Measurements from ENCODE around the gene CHRNB2. TPM values are rescaled to one million over a fixed set of nuclear protein-coding genes. Genes with fewer than 3 reads are reported as not detected.

CHRNB2 gene
- polyA plus RNA-seq, 1 donor (not counting 4 experiments of a cell fraction or from before 2014, with no cell fraction given) = 0.09 TPM

DNA sequence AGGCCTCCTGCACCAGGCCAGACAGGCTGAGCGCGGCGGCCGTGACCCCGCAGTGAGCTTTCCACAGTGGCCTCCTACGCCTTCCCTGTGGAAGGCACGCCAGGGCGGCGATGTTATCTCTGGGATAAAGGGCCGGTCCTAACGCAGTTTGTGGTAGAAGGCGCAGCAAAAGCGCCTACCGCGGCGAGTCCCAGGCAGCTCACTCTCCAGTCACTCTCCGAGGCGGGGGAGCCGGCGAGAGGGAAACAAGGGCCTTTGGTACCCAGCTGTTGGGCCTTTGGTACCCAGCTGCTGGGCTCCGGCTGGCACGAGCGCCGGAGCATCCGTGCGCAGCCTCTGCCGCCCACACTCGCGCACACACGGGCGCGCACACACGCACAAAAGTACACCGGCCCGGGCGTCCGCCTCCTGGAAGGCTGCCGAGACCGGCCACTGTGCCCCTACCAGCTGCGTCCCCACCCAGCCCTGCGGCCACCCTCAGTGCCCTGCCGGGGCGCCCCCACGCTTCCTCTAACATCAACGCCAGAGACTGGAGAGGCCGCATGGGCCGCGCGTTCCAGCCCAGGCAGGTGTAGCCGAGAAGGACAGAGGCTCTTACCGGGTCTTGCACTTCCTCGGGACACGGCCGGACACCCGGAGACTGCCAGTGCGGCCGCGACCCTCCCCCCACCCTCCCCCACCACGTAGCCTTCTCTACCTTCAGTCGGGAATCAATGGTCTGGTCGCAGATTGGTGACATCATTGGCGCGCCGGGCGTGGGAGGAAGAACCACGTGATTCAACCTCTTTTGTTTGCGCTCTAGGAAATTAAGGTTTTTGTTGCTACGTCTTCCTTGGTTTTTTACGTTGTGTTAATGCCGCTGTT lies 59.9 kb downstream of the CHRNB2 start:
- no peaks in the 10 kb centered on the region for H3K9me1 ChIP-seq (ENCODE audit: control insufficient read depth, extremely low read depth, insufficient read depth, low read length)
- FAIRE-seq (peak; percentile 70), DNase-seq (ENCODE audit: low read depth, low spot score) (peak; percentile 32)
- H3K4me1 ChIP-seq (ENCODE audit: control insufficient read depth, extremely low read depth, insufficient read depth, low read length) = peaks cover 21% of the 10 kb centered on the region
- peak overlapping the region; percentile 89 for H3K9ac ChIP-seq (ENCODE audit: control insufficient read depth, extremely low read depth, insufficient read depth, low read length)
- H3K4me2 ChIP-seq (ENCODE audit: control insufficient read depth, extremely low read depth, insufficient read depth, low read depth, low read length) = peak overlapping the region; percentile 98
- no peaks in the 10 kb centered on the region for H4K20me1 ChIP-seq (ENCODE audit: control insufficient read depth, extremely low read depth, insufficient read depth, low read length)
- H3K27ac ChIP-seq (ENCODE audit: control insufficient read depth, insufficient read depth, low read length) = peak overlapping the region; percentile 92
- H3K36me3 ChIP-seq (ENCODE audit: control insufficient read depth in 2 of 2, extremely low read depth in 1 of 2, insufficient read depth in 2 of 2, low read length in 2 of 2) = no peaks in the 10 kb centered on the region
- H2AFZ ChIP-seq (ENCODE audit: control insufficient read depth, low read length) = peak overlapping the region; percentile 98
- H3K9me3 ChIP-seq (ENCODE audit: control insufficient read depth, low read depth, low read length) = no peaks in the 10 kb centered on the region
- no peak for TF ChIP-seq EZH2 (IDR thresholded peaks at IDR 0.05; ENCODE audit: low read length)
- TF ChIP-seq, protein P1, sequence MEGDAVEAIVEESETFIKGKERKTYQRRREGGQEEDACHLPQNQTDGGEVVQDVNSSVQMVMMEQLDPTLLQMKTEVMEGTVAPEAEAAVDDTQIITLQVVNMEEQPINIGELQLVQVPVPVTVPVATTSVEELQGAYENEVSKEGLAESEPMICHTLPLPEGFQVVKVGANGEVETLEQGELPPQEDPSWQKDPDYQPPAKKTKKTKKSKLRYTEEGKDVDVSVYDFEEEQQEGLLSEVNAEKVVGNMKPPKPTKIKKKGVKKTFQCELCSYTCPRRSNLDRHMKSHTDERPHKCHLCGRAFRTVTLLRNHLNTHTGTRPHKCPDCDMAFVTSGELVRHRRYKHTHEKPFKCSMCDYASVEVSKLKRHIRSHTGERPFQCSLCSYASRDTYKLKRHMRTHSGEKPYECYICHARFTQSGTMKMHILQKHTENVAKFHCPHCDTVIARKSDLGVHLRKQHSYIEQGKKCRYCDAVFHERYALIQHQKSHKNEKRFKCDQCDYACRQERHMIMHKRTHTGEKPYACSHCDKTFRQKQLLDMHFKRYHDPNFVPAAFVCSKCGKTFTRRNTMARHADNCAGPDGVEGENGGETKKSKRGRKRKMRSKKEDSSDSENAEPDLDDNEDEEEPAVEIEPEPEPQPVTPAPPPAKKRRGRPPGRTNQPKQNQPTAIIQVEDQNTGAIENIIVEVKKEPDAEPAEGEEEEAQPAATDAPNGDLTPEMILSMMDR (optimal IDR thresholded peaks at IDR 0.05 in 1 of 3, IDR thresholded peaks at IDR 0.05 in 1 of 3, conservative IDR thresholded peaks at IDR 0.05 in 1 of 3; ENCODE audit: extremely low read depth in 1 of 3, insufficient read depth in 2 of 3, low read length in 3 of 3) = no peak
- dilution Hi-C loops (cut with MboI; ENCODE audit: extremely low pct_ligation_motif_present, low sequenced_read_pairs) = no loop called here
- peak overlapping the region; percentile 84 to 88 (median 88) for H3K4me3 ChIP-seq (ENCODE audit: control insufficient read depth in 2 of 3, extremely low read depth in 1 of 3, insufficient read depth in 2 of 3, low read depth in 1 of 3, low read length in 3 of 3)
- H3K79me2 ChIP-seq (ENCODE audit: control insufficient read depth, insufficient read depth, low read length) = peaks cover 52% of the 10 kb centered on the region
- H3K27me3 ChIP-seq (ENCODE audit: control insufficient read depth, extremely low read depth, insufficient read depth, low read length) = no peaks in the 10 kb centered on the region

DNA sequence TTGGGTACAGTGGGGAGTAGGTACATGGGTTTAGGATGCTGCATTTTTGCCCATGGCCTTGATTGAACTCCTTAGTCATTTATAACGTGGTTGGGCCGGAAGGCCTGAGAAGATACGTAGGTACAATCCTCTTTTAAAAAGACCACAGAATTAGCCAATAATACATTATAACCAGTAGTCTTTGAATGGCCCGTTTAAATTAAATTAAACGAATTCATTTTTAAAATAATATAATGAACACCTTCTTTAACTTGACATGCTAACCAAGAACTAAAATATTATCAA lies 60.5 kb downstream of the CHRNB2 start:
- peak overlapping the region; percentile 84 to 88 (median 88) for H3K4me3 ChIP-seq (ENCODE audit: control insufficient read depth in 2 of 3, extremely low read depth in 1 of 3, insufficient read depth in 2 of 3, low read depth in 1 of 3, low read length in 3 of 3)
- dilution Hi-C loops (cut with MboI; ENCODE audit: extremely low pct_ligation_motif_present, low sequenced_read_pairs) = no loop called here
- no peaks in the 10 kb centered on the region for H3K36me3 ChIP-seq (ENCODE audit: control insufficient read depth in 2 of 2, extremely low read depth in 1 of 2, insufficient read depth in 2 of 2, low read length in 2 of 2)
- peak overlapping the region; percentile 92 for H3K27ac ChIP-seq (ENCODE audit: control insufficient read depth, insufficient read depth, low read length)
- H3K4me1 ChIP-seq (ENCODE audit: control insufficient read depth, extremely low read depth, insufficient read depth, low read length) = peaks cover 16% of the 10 kb centered on the region
- FAIRE-seq (no peak), DNase-seq (ENCODE audit: low read depth, low spot score) (no peak)
- peak overlapping the region; percentile 89 for H3K9ac ChIP-seq (ENCODE audit: control insufficient read depth, extremely low read depth, insufficient read depth, low read length)
- peak overlapping the region; percentile 98 for H2AFZ ChIP-seq (ENCODE audit: control insufficient read depth, low read length)
- H4K20me1 ChIP-seq (ENCODE audit: control insufficient read depth, extremely low read depth, insufficient read depth, low read length) = no peaks in the 10 kb centered on the region
- H3K9me3 ChIP-seq (ENCODE audit: control insufficient read depth, low read depth, low read length) = no peaks in the 10 kb centered on the region
- H3K9me1 ChIP-seq (ENCODE audit: control insufficient read depth, extremely low read depth, insufficient read depth, low read length) = no peaks in the 10 kb centered on the region
- no peak for TF ChIP-seq EZH2 (IDR thresholded peaks at IDR 0.05; ENCODE audit: low read length)
- no peaks in the 10 kb centered on the region for H3K27me3 ChIP-seq (ENCODE audit: control insufficient read depth, extremely low read depth, insufficient read depth, low read length)
- H3K79me2 ChIP-seq (ENCODE audit: control insufficient read depth, insufficient read depth, low read length) = peaks cover 46% of the 10 kb centered on the region
- peak overlapping the region; percentile 93 for H3K4me2 ChIP-seq (ENCODE audit: control insufficient read depth, extremely low read depth, insufficient read depth, low read depth, low read length)
